Endodermal cell (in vitro differentiated cells): ENCODE measurements around the gene ATXN7L1. TPM values are rescaled to one million over a fixed set of nuclear protein-coding genes. Genes with fewer than 3 reads are reported as not detected.
A peak's percentile ranks its signal among the peaks of the same experiment; 100 is the strongest.

Source experiments
- DNase-seq: peaks from one replicate; pipeline ENCODE4 v3.0.0-alpha.2; 2017
- H3K27ac ChIP-seq: 2 replicates; pipeline ENCODE4 v1.5.1; 2013; ENCODE audit warnings: mild to moderate bottlenecking, low read depth, low read length, moderate library complexity
- H3K27me3 ChIP-seq: 2 replicates; pipeline ENCODE4 v1.6.1; 2013; ENCODE audit warnings: mild to moderate bottlenecking, low read length, moderate library complexity; ENCODE audit not compliant: insufficient read depth, control insufficient read depth, poor library complexity, severe bottlenecking
- H3K36me3 ChIP-seq: 2 replicates; pipeline ENCODE4 v1.7.0; 2013; ENCODE audit warnings: mild to moderate bottlenecking, low read length, moderate library complexity; ENCODE audit not compliant: control insufficient read depth, insufficient read depth
- H3K4me1 ChIP-seq: one replicate; pipeline ENCODE4 v1.7.0; 2013; ENCODE audit warnings: low read length; ENCODE audit not compliant: control insufficient read depth, insufficient read depth
- H3K4me3 ChIP-seq: 2 replicates; pipeline ENCODE4 v1.5.1; 2013; ENCODE audit warnings: mild to moderate bottlenecking, low read length, moderate library complexity
- H3K9ac ChIP-seq: 2 replicates; pipeline ENCODE4 v1.6.1; 2013; ENCODE audit warnings: mild to moderate bottlenecking, low read length, moderate library complexity; ENCODE audit not compliant: poor library complexity, severe bottlenecking; ENCODE audit errors: extremely low read depth
- H3K9me3 ChIP-seq: 2 replicates; pipeline ENCODE4 v1.6.1; 2013; ENCODE audit warnings: mild to moderate bottlenecking, low read length, moderate library complexity; ENCODE audit not compliant: control insufficient read depth
- H3K27ac Mint-ChIP-seq: 2 replicates; pipeline ENCODE4 v1.8.0; 2020; ENCODE audit warnings: mixed read lengths
- H3K27me3 Mint-ChIP-seq: 2 replicates; pipeline ENCODE4 v1.8.0; 2021; ENCODE audit warnings: mild to moderate bottlenecking, mixed read lengths; ENCODE audit not compliant: insufficient read depth
- H3K36me3 Mint-ChIP-seq: 2 replicates; pipeline ENCODE4 v1.8.0; 2020; ENCODE audit warnings: low read depth, mixed read lengths
- H3K4me1 Mint-ChIP-seq: 2 replicates; pipeline ENCODE4 v1.8.0; 2020; ENCODE audit warnings: mixed read lengths
- H3K4me3 Mint-ChIP-seq: 2 replicates; pipeline ENCODE4 v1.8.0; 2020; ENCODE audit warnings: mild to moderate bottlenecking, moderate library complexity, mixed read lengths
- H3K9me3 Mint-ChIP-seq: 2 replicates; pipeline ENCODE4 v1.8.0; 2020; ENCODE audit warnings: mild to moderate bottlenecking, mixed read lengths
- CTCF ChIP-seq: fragments of 200-600 bp; sonication (generic); conservative IDR thresholded peaks from 2 replicates; pipeline ENCODE4 v1.5.0; 2021; ENCODE audit warnings: antibody characterized with exemption, mild to moderate bottlenecking
- WGBS, 2 experiments: methylation state at CpG; one replicate each; pipeline versions ENCODE4 v1.1.5 to v1.1.7; 2013; ENCODE audit warnings: missing lambda C conversion rate in 2 of 2, mixed read lengths in 1 of 2; ENCODE audit not compliant: insufficient coverage in 1 of 2, insufficient read length in 1 of 2; 5-methylcytosine and 5-hydroxymethylcytosine counted together
- total RNA-seq, 2 donors: library from RNA; stranded (reverse); fragmentation: NEBNext Ultra II Directional in 1 of 2; extraction: Animal tissue kit (Norgen Biotek cat#: 25700) in 1 of 2; gene quantifications; 2 replicates in 1 of 2; 3 replicates in 1 of 2; pipeline ENCODE4 v1.2.1, GENCODE V29; 2021

The ATXN7L1 gene
- total RNA-seq, 2 donors from 2014 or later: 16.9 to 30.4 TPM

GRCh38 chr7:105769901-105770628 lies 106.3 kb downstream of the ATXN7L1 start:
- no peak for DNase-seq
- no peaks in the 10 kb centered on the region for H3K9me3 ChIP-seq
- no peaks in the 10 kb centered on the region for H3K27me3 Mint-ChIP-seq
- H3K4me1 ChIP-seq: no peaks in the 10 kb centered on the region
- 93 to 95% methylated on average over 9 of the region's 9 CpGs for WGBS, 2 experiments
- no peak overlapping the region for H3K27ac Mint-ChIP-seq
- H3K4me3 ChIP-seq: no peak overlapping the region
- no peaks in the 10 kb centered on the region for H3K9me3 Mint-ChIP-seq
- no peak overlapping the region for H3K27ac ChIP-seq
- peaks cover 5% of the 10 kb centered on the region for H3K36me3 Mint-ChIP-seq
- H3K27me3 ChIP-seq: no peaks in the 10 kb centered on the region
- no peaks in the 10 kb centered on the region for H3K36me3 ChIP-seq
- no peak overlapping the region for H3K4me3 Mint-ChIP-seq
- no peak overlapping the region for H3K9ac ChIP-seq
- no peak for TF ChIP-seq CTCF
- peaks cover 41% of the 10 kb centered on the region for H3K4me1 Mint-ChIP-seq

GRCh38 chr7:105768898-105769507 lies 107.4 kb downstream of the ATXN7L1 start:
- H3K9ac ChIP-seq: no peak overlapping the region
- peaks cover 37% of the 10 kb centered on the region for H3K4me1 Mint-ChIP-seq
- 91 to 98% methylated on average over 7 to 9 of the region's 9 CpGs for WGBS, 2 experiments
- H3K36me3 ChIP-seq: no peaks in the 10 kb centered on the region
- H3K27me3 Mint-ChIP-seq: no peaks in the 10 kb centered on the region
- no peak overlapping the region for H3K27ac ChIP-seq
- H3K9me3 ChIP-seq: no peaks in the 10 kb centered on the region
- no peak overlapping the region for H3K4me3 ChIP-seq
- no peak overlapping the region for H3K27ac Mint-ChIP-seq
- H3K27me3 ChIP-seq: no peaks in the 10 kb centered on the region
- peaks cover 8% of the 10 kb centered on the region for H3K36me3 Mint-ChIP-seq
- no peak for TF ChIP-seq CTCF
- H3K9me3 Mint-ChIP-seq: no peaks in the 10 kb centered on the region
- no peak for DNase-seq
- no peak overlapping the region for H3K4me3 Mint-ChIP-seq
- no peaks in the 10 kb centered on the region for H3K4me1 ChIP-seq

- Histone ChIP-seq H3K9me3 (no peaks in the 10 kb centered on the region), H3K4me1 (no peaks in the 10 kb centered on the region), H3K27me3 (no peaks in the 10 kb centered on the region), H3K27ac (no peak overlapping the region), H3K36me3 (no peaks in the 10 kb centered on the region), H3K9ac (no peak overlapping the region), H3K4me3 (no peak overlapping the region)
- H3K27ac Mint-ChIP-seq: peak overlapping the region; percentile 53
- H3K4me1 Mint-ChIP-seq: peaks cover 29% of the 10 kb centered on the region
- no peak for DNase-seq
- TF ChIP-seq CTCF: no peak
- peaks cover 8% of the 10 kb centered on the region for H3K36me3 Mint-ChIP-seq
- H3K4me3 Mint-ChIP-seq: no peak overlapping the region
- WGBS, 2 experiments: 89 to 90% methylated on average over 3 of the region's 3 CpGs
- no peaks in the 10 kb centered on the region for H3K27me3 Mint-ChIP-seq
- no peaks in the 10 kb centered on the region for H3K9me3 Mint-ChIP-seq
Observed at GRCh38 chr7:105768117-105768516, 108.3 kb downstream of the ATXN7L1 start.
